Mucosa of stomach (tissue), 1 donor: ENCODE measurements around the gene CHD5.

Experiments used
- H3K27me3 ChIP-seq: one replicate; pipeline ENCODE4 v1.7.0; 2013; ENCODE audit warnings: mild to moderate bottlenecking, low read length; ENCODE audit not compliant: control insufficient read depth, insufficient read depth
- H3K36me3 ChIP-seq: one replicate; pipeline ENCODE4 v1.7.0; 2013; ENCODE audit warnings: low read length; ENCODE audit not compliant: control insufficient read depth, insufficient read depth
- H3K4me1 ChIP-seq: one replicate; pipeline ENCODE4 v1.7.0; 2013; ENCODE audit warnings: mild to moderate bottlenecking, low read length; ENCODE audit not compliant: control insufficient read depth, insufficient read depth
- H3K4me3 ChIP-seq: one replicate; pipeline ENCODE4 v1.7.0; 2013; ENCODE audit warnings: low read length
- H3K9ac ChIP-seq: one replicate; pipeline ENCODE4 v1.7.0; 2013; ENCODE audit warnings: mild to moderate bottlenecking, low read length, moderate library complexity
- H3K9me3 ChIP-seq: one replicate; pipeline ENCODE4 v1.7.0; 2013; ENCODE audit warnings: mild to moderate bottlenecking, low read length, moderate library complexity; ENCODE audit not compliant: control insufficient read depth
- donor health status: Pancreatic carcinoma.

Gene CHD5

DNA sequence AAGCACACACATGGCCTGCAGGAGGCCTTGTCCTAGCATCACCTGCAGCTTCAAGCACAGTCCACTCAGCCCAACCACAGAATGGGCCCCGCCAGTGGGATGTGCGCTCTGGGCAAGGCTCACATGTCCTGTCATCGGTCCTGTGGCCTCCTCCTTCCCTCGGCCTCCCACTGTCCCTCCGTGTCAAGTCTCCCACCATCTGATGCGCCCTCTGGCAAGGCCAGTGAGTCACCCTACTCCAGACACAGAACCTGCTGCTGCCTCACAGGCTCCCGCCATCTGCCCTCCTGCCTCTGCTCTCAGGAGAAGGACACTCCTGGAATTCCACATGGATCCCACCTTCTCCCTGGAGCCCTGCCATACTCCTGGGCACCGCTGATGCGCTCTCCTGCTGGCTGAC is 120.3 kb downstream of the CHD5 start:
- H3K9ac ChIP-seq, result no peak overlapping the region
- no peak overlapping the region for H3K4me3 ChIP-seq
- no peaks in the 10 kb centered on the region for H3K9me3 ChIP-seq
- H3K27me3 ChIP-seq, result peaks cover 7% of the 10 kb centered on the region
- H3K36me3 ChIP-seq, result no peaks in the 10 kb centered on the region
- H3K4me1 ChIP-seq, result peaks cover 5% of the 10 kb centered on the region

DNA sequence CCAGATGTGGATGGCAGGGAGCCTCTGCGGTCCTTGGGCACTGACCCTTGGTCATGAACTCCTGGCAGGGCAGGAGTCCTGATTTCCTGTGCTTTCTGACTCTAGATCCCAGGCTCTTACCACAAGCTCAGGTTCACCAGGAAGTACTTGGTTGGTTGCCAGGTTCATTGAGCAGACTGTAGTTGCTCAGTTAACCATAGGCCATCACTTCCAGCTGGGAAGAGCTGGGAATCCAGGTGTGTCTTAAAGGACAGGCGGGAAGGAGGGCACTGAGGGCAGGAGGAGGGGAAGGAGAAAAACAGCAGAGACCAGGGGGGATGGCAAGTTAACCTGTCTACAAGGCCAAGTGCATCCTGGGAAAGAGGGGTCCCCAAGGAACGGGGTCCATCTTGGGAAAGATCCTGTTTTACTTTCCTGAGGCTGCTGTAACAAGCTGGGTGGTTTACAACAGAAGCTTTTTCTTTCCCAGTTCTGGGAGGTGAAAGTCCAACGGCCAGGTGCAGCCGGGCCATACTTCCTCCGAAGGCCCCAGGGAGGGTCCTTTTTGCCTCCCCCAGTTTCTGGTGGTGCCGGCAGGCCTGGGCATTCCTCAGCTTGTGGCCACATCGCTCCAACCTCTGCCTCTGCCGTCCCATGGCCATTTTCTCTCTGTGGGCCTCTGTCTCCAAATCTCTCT is 122.8 kb downstream of the CHD5 start:
- H3K4me3 ChIP-seq, result no peak overlapping the region
- H3K4me1 ChIP-seq, result peaks cover 5% of the 10 kb centered on the region
- H3K27me3 ChIP-seq, result peaks cover 7% of the 10 kb centered on the region
- H3K36me3 ChIP-seq, result no peaks in the 10 kb centered on the region
- H3K9me3 ChIP-seq, result no peaks in the 10 kb centered on the region
- no peak overlapping the region for H3K9ac ChIP-seq

DNA sequence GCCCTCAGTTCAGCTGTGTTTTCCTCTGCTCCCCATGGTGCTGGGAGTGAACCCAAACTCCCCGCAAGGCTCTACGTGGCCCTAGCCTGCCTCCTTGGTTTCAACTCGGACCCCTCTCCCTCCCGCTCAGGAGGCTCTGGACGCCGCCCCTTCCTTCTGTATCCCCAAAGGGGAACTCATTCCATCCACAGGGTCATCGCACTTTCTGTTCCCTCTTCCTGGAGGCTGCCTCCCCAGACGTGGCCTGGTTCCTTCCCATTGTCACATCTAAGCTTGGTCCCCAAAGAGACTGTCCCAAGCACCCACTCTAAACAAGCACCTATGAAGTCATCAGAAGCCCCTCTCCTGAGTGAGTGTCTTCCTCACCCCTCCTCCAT is 123.6 kb downstream of the CHD5 start:
- Histone ChIP-seq H3K27me3 (peaks cover 7% of the 10 kb centered on the region), H3K9me3 (no peaks in the 10 kb centered on the region), H3K9ac (no peak overlapping the region), H3K36me3 (no peaks in the 10 kb centered on the region), H3K4me1 (peaks cover 5% of the 10 kb centered on the region), H3K4me3 (no peak overlapping the region)

DNA sequence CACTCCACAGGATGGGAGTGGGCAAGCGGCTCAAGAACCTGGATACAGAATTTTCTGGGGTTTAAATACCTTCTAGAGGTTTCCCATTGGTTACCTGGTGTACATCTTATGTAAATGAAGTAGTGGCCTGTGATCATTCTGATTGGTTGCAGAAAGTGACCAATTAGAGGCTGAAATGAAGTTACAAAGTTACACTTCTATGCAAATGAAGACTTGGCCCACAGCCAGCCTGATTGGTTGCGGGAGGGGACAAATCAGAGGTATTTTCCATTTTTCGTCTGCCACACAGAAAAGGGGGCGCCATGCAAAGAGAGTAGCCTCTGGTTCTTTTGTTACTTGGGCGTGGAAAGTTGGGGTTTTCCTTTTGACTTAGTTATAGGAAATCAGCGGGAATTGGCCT is 125.5 kb downstream of the CHD5 start:
- Histone ChIP-seq H3K9ac (no peak overlapping the region), H3K9me3 (no peaks in the 10 kb centered on the region)

DNA sequence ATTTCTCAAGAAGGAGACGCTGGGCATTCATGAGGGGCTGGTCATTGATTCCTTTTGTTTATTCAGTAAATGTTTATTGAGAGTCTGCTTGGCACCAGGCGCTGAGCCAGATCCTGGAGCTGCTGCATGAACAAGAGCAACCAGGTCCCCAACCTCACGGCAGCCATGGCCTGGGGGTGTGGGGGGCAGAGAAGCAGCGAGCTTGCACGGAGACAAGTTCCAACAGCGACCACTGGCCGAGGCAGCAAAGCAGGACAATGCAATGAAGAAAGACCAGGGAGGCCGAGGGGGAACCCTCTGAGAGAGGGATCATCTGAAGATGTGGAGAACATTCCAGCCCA is 126.9 kb downstream of the CHD5 start:
- H3K4me3 ChIP-seq, result no peak overlapping the region
- H3K9me3 ChIP-seq, result no peaks in the 10 kb centered on the region
- H3K36me3 ChIP-seq, result no peaks in the 10 kb centered on the region
- no peak overlapping the region for H3K9ac ChIP-seq
- H3K4me1 ChIP-seq, result no peaks in the 10 kb centered on the region
- H3K27me3 ChIP-seq, result peaks cover 7% of the 10 kb centered on the region

More for the DNA sequence above, 125.5 kb downstream of the CHD5 start:
- H3K27me3 ChIP-seq, result peaks cover 7% of the 10 kb centered on the region
- H3K4me3 ChIP-seq, result no peak overlapping the region
- H3K4me1 ChIP-seq, result peaks cover 5% of the 10 kb centered on the region
- H3K36me3 ChIP-seq, result no peaks in the 10 kb centered on the region

DNA sequence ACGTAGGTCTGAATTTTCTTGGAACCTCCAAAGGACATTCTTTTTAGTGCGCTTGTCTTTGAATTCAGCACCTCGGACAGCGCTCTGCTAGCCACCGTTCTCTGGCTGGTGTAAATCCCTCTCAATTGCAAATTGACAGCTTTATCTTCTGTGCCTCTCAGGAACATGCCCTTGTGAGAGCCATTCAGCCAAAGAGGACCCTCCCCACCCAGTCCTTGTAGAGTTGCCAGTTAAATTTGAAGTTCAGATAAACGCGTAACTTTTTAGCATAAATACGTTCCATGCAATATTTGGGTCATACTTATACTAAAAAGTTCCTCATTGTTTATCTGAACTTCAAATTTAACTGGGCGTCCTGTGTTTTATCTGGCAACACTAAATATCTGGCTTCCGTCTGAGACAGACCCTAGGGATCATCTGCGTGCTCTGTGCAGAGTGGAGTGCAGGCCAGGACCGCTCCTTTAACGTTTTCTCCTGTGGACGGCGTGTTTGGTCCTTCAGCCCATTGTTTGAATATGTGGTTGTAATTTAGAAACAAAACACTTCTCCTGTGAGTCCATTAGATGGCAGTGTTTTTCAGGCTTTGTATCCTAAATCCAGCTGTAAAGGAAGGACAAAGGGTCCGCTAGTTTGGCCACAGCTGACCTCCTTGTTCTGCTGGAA is 127.4 kb downstream of the CHD5 start:
- no peaks in the 10 kb centered on the region for H3K36me3 ChIP-seq
- no peak overlapping the region for H3K4me3 ChIP-seq
- H3K4me1 ChIP-seq, result no peaks in the 10 kb centered on the region
- peaks cover 3% of the 10 kb centered on the region for H3K27me3 ChIP-seq
- H3K9me3 ChIP-seq, result no peaks in the 10 kb centered on the region
- no peak overlapping the region for H3K9ac ChIP-seq
